HFF-Myc (cell line): ENCODE measurements around the gene ZNF213.

Experiments used
- DNase-seq: peaks from one replicate; pipeline ENCODE4 v3.0.0-alpha.2; 2011; ENCODE audit warnings: low read depth; ENCODE audit errors: extremely low read depth
- H3K4me3 ChIP-seq: replicated peaks from 2 replicates; pipeline ENCODE4 v1.5.1; 2011; ENCODE audit warnings: low read depth, mild to moderate bottlenecking, control low read depth, low read length
- TF ChIP-seq, protein P1 (sequence below): IDR thresholded peaks from 2 replicates; pipeline ENCODE4 v1.5.1; 2012; ENCODE audit warnings: mild to moderate bottlenecking, low read depth, low read length, control low read depth; ENCODE audit errors: missing control alignments

Gene ZNF213

DNA sequence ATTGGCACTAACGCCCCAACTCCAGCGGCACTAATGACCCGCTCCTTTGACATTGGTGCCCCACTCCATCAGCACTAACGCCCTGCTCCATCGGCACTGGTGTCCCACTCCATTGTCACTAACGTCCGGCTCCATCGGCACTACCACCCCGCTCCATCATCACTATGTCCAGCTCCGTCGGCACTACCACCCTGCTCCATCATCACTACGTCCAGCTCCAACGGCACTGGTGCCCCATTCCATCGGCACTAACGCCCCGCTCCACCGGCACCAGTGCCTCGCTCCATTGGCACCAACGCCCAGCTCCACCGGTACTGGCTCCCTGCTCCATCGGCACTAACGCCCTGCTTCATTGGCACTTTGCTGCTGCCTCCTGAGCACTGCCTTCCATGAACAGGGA is 7.5 kb downstream of the ZNF213 start:
- no peak overlapping the region for H3K4me3 ChIP-seq
- no peak for DNase-seq
- TF ChIP-seq, protein P1, sequence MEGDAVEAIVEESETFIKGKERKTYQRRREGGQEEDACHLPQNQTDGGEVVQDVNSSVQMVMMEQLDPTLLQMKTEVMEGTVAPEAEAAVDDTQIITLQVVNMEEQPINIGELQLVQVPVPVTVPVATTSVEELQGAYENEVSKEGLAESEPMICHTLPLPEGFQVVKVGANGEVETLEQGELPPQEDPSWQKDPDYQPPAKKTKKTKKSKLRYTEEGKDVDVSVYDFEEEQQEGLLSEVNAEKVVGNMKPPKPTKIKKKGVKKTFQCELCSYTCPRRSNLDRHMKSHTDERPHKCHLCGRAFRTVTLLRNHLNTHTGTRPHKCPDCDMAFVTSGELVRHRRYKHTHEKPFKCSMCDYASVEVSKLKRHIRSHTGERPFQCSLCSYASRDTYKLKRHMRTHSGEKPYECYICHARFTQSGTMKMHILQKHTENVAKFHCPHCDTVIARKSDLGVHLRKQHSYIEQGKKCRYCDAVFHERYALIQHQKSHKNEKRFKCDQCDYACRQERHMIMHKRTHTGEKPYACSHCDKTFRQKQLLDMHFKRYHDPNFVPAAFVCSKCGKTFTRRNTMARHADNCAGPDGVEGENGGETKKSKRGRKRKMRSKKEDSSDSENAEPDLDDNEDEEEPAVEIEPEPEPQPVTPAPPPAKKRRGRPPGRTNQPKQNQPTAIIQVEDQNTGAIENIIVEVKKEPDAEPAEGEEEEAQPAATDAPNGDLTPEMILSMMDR: no peak

DNA sequence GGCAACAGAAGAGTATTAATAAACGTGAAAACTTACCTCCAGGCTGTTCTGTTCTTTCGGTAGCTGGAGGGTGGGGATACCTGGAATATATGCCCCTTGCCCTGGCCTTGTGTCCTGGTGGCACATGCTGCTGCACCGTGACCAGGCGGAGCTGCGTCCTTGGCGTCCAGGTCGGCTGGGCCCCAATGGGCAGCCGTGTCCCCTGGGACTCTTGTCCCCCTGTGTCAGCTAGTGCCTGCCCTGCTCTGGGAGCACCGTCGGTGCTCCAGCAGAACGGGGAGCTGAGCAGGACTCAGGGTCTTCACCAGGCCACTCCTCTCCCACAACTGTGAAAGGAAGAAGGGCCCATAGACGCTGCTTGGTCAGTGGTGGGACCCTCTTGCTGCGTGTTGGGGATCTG is 7.9 kb downstream of the ZNF213 start:
- TF ChIP-seq, protein P1: no peak
- no peak overlapping the region for H3K4me3 ChIP-seq
- no peak for DNase-seq

DNA sequence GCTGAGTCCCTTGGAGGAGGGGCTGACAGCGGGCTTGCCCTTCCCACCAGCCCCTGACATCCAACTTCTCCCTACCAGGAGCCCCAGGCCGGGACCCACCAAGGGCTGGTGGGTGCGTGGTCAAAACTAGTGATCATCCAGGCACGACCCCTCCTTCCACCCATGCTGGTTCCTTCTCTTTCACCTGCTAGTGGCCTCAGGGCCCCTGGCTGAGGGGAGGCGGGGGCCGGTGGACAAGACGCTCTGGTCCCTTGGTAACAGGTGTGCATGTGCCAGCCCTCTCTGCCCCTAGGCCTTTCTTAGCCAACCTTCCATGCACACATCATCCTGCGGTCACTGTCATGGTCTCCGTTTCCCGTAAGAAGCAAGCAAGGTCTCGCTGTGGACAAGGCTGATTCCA is 8.4 kb downstream of the ZNF213 start:
- H3K4me3 ChIP-seq: no peak overlapping the region
- DNase-seq: no peak
- TF ChIP-seq, protein P1: no peak

DNA sequence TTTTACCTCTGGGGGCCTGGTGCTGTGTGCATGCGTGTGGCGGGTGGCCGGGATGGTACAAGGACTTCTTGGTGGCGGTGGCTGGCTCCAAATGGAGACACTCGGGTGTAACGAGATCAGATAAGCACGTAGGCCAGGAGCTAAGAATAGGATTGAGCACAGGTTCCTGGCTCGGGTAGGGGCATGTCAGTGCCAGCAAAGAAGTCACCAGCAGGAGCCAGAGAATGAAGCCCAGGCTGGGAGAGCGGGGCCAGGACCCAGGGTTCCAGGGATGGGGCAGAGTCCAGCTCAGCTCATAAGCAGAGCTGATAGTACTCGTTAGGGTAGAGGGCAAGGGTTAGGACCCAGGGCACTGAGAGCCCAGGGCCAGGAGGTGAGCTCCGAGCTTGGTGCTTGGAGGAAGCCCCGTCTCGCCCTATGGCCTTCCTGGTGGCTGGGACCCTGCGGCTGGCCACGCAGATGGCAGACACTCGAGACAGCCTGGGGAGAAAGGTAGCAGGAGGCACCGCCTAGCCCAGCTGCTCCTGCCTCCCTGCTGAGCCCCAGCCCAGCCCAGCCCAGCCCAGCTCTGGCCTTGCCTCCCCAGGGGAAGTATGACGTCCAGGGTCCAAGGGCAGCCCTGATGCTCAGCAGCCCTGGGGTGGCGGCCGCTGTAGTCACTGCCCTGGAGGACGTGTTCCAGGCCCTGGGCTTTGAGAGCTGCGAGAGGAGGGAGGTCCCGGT is 8.9 kb downstream of the ZNF213 start:
- DNase-seq: no peak
- TF ChIP-seq, protein P1: no peak
- no peak overlapping the region for H3K4me3 ChIP-seq

DNA sequence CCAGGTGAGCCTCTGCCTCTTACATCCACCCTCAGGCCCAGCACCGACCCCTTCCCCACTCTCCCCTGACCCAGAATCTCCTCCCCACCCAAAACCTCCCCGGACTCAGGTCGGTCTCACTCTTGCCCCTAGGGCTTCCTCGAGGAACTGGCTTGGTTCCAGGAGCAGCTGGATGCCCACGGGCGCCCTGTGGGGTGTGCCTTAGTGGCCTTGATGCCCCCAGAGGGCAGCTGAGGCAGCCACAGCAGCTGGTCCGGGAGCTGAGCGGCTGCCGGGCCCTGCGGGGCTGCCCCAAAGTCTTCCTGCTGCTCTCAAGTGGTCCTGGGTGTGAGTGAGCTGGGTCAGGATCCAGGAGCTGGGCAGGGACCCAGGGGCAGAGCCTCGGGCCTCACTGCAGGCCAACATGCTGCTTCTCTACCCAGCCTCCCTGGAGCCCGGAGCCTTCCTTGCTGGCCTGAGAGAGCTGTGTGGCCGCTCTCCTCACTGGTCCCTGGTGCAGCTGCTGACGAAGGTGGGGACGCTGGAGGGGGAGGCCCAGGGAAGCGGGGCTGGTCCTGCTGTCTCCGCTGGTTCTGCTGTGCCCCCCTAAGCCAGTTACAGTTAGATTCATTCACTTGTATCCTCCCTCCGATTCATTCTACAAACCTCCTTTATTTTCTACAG is 9.6 kb downstream of the ZNF213 start:
- DNase-seq: no peak
- no peak overlapping the region for H3K4me3 ChIP-seq
- TF ChIP-seq, protein P1: no peak

DNA sequence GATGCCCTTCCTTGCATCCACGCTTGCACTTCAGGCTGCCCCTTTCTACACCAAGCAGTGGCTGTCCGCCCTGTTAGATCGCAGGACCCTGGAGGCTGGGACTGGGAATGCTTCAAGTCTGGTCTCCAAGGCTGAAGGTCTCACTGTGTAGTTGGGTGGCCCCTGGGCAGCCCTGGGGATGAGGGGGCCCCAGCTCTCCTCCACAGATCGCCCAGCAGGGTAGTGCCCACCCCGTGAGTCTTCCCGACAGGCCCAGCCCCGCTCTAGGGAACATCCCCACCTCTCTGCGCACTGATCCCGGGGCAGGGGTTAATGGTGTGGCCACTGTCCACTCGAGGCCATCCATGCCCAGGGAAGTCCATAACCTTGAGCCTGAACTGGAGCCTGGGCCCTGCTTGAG is 10.3 kb downstream of the ZNF213 start:
- no peak for DNase-seq
- TF ChIP-seq, protein P1: no peak
- no peak overlapping the region for H3K4me3 ChIP-seq

DNA sequence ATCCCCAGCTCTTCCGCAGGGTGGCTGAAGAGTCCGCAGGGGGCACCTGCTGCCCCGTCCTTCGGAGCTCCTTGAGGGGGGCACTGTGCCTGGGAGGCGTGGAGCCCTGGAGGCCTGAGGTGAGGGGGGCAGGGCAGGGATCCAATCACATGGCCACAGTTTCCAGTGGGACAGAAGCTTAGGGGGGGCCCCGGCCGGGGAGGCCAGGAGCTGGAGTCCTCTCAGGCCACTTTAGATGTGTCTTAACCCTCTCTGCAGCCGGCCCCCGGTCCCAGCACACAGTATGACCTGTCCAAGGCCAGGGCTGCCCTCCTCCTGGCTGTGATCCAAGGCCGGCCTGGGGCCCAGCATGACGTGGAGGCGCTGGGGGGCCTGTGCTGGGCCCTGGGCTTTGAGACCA is 10.8 kb downstream of the ZNF213 start:
- TF ChIP-seq, protein P1: no peak
- H3K4me3 ChIP-seq: no peak overlapping the region
- DNase-seq: no peak
